Mucosa of stomach (tissue), 1 donor: ENCODE results near the gene EDN2.
A peak's percentile ranks its signal among the peaks of the same experiment; 100 is the strongest.

ENCODE experiments used
- H3K27me3 ChIP-seq: one replicate; pipeline ENCODE4 v1.7.0; 2013; ENCODE audit warnings: mild to moderate bottlenecking, low read length; ENCODE audit not compliant: control insufficient read depth, insufficient read depth
- H3K36me3 ChIP-seq: one replicate; pipeline ENCODE4 v1.7.0; 2013; ENCODE audit warnings: low read length; ENCODE audit not compliant: control insufficient read depth, insufficient read depth
- H3K4me1 ChIP-seq: one replicate; pipeline ENCODE4 v1.7.0; 2013; ENCODE audit warnings: mild to moderate bottlenecking, low read length; ENCODE audit not compliant: control insufficient read depth, insufficient read depth
- H3K4me3 ChIP-seq: one replicate; pipeline ENCODE4 v1.7.0; 2013; ENCODE audit warnings: low read length
- H3K9ac ChIP-seq: one replicate; pipeline ENCODE4 v1.7.0; 2013; ENCODE audit warnings: mild to moderate bottlenecking, low read length, moderate library complexity
- H3K9me3 ChIP-seq: one replicate; pipeline ENCODE4 v1.7.0; 2013; ENCODE audit warnings: mild to moderate bottlenecking, low read length, moderate library complexity; ENCODE audit not compliant: control insufficient read depth
- donor health status: Pancreatic carcinoma.

The EDN2 gene

GRCh38 chr1:41484402-41485241, at the start of gene EDN2:
Gene EDN2 (minus strand): TSS chr1:41484683. CDS start chr1:41484601, 82 bp downstream.
- Histone ChIP-seq H3K36me3 (no peaks in the 10 kb centered on the region), H3K9me3 (no peaks in the 10 kb centered on the region), H3K4me1 (peaks cover 60% of the 10 kb centered on the region), H3K27me3 (no peaks in the 10 kb centered on the region), H3K4me3 (no peak within 1 kb of the TSS), H3K9ac (peak within 1 kb of the TSS; percentile 24)

GRCh38 chr1:41533731-41534080, 49.2 kb upstream of the EDN2 start:
- no peak overlapping the region for H3K4me3 ChIP-seq
- no peaks in the 10 kb centered on the region for H3K9me3 ChIP-seq
- H3K9ac ChIP-seq: no peak overlapping the region
- no peaks in the 10 kb centered on the region for H3K36me3 ChIP-seq
- H3K27me3 ChIP-seq: peaks cover 4% of the 10 kb centered on the region
- no peaks in the 10 kb centered on the region for H3K4me1 ChIP-seq

GRCh38 chr1:41533016-41533730, 48.7 kb upstream of the EDN2 start:
- Histone ChIP-seq H3K36me3 (no peaks in the 10 kb centered on the region), H3K27me3 (peaks cover 4% of the 10 kb centered on the region), H3K9ac (no peak overlapping the region), H3K4me3 (no peak overlapping the region), H3K4me1 (no peaks in the 10 kb centered on the region), H3K9me3 (no peaks in the 10 kb centered on the region)

GRCh38 chr1:41532206-41532975, 47.9 kb upstream of the EDN2 start:
- Histone ChIP-seq H3K9me3 (no peaks in the 10 kb centered on the region), H3K36me3 (no peaks in the 10 kb centered on the region), H3K4me3 (no peak overlapping the region), H3K27me3 (peaks cover 4% of the 10 kb centered on the region), H3K4me1 (no peaks in the 10 kb centered on the region), H3K9ac (no peak overlapping the region)

GRCh38 chr1:41530411-41530810, 45.9 kb upstream of the EDN2 start:
- no peak overlapping the region for H3K4me3 ChIP-seq
- no peaks in the 10 kb centered on the region for H3K36me3 ChIP-seq
- peaks cover 4% of the 10 kb centered on the region for H3K27me3 ChIP-seq
- H3K9ac ChIP-seq: no peak overlapping the region
- H3K4me1 ChIP-seq: no peaks in the 10 kb centered on the region
- H3K9me3 ChIP-seq: no peaks in the 10 kb centered on the region

GRCh38 chr1:41529621-41530395, 45.3 kb upstream of the EDN2 start:
- H3K27me3 ChIP-seq: peaks cover 4% of the 10 kb centered on the region
- no peak overlapping the region for H3K4me3 ChIP-seq
- H3K9ac ChIP-seq: no peak overlapping the region
- no peaks in the 10 kb centered on the region for H3K4me1 ChIP-seq
- no peaks in the 10 kb centered on the region for H3K36me3 ChIP-seq
- no peaks in the 10 kb centered on the region for H3K9me3 ChIP-seq

- Histone ChIP-seq H3K9ac (no peak overlapping the region), H3K27me3 (peaks cover 4% of the 10 kb centered on the region), H3K9me3 (no peaks in the 10 kb centered on the region), H3K36me3 (no peaks in the 10 kb centered on the region), H3K4me1 (no peaks in the 10 kb centered on the region), H3K4me3 (no peak overlapping the region)
These were observed 44.5 kb upstream of the EDN2 start for GRCh38 chr1:41528726-41529605.

GRCh38 chr1:41528106-41528505, 43.6 kb upstream of the EDN2 start:
- H3K4me3 ChIP-seq: no peak overlapping the region
- no peak overlapping the region for H3K9ac ChIP-seq
- no peaks in the 10 kb centered on the region for H3K4me1 ChIP-seq
- H3K9me3 ChIP-seq: no peaks in the 10 kb centered on the region
- peaks cover 4% of the 10 kb centered on the region for H3K27me3 ChIP-seq
- H3K36me3 ChIP-seq: no peaks in the 10 kb centered on the region

GRCh38 chr1:41526956-41527561, 42.6 kb upstream of the EDN2 start:
- Histone ChIP-seq H3K36me3 (no peaks in the 10 kb centered on the region), H3K9ac (no peak overlapping the region), H3K4me1 (no peaks in the 10 kb centered on the region), H3K4me3 (no peak overlapping the region), H3K9me3 (no peaks in the 10 kb centered on the region), H3K27me3 (no peaks in the 10 kb centered on the region)

GRCh38 chr1:41525891-41526587, 41.6 kb upstream of the EDN2 start:
- no peak overlapping the region for H3K4me3 ChIP-seq
- H3K36me3 ChIP-seq: no peaks in the 10 kb centered on the region
- H3K9me3 ChIP-seq: no peaks in the 10 kb centered on the region
- no peaks in the 10 kb centered on the region for H3K27me3 ChIP-seq
- no peaks in the 10 kb centered on the region for H3K4me1 ChIP-seq
- no peak overlapping the region for H3K9ac ChIP-seq
